SJCRH30 (cell line): Measurements from ENCODE around the gene DTX3L. TPM values are rescaled to one million over a fixed set of nuclear protein-coding genes. Genes with fewer than 3 reads are reported as not detected.
A peak's percentile ranks its signal among the peaks of the same experiment; 100 is the strongest.

ENCODE experiments used
- DNase-seq, 2 experiments: peaks; one replicate each; pipeline ENCODE4 v3.0.0-alpha.2; 2015 to 2020
- H3K27ac ChIP-seq: fragments of 250-450 bp; sonication (Bioruptor Pico); 2 replicates; pipeline ENCODE4 v1.5.1; 2020; ENCODE audit warnings: mild to moderate bottlenecking, moderate library complexity
- H3K27me3 ChIP-seq: fragments of 250-450 bp; sonication (Bioruptor Pico); 2 replicates; pipeline ENCODE4 v1.5.1; 2020; ENCODE audit warnings: mild to moderate bottlenecking, moderate library complexity
- H3K36me3 ChIP-seq: fragments of 250-450 bp; sonication (Bioruptor Pico); 2 replicates; pipeline ENCODE4 v1.5.1; 2020; ENCODE audit warnings: mild to moderate bottlenecking, moderate library complexity
- H3K4me1 ChIP-seq: fragments of 250-450 bp; sonication (Bioruptor Pico); 2 replicates; pipeline ENCODE4 v1.5.1; 2020; ENCODE audit warnings: mild to moderate bottlenecking, moderate library complexity
- H3K4me3 ChIP-seq: fragments of 250-450 bp; sonication (Bioruptor Pico); 2 replicates; pipeline ENCODE4 v1.5.1; 2020; ENCODE audit warnings: mild to moderate bottlenecking, moderate library complexity
- H3K9me3 ChIP-seq: fragments of 250-450 bp; sonication (Bioruptor Pico); replicated peaks from 2 replicates; pipeline ENCODE4 v1.5.1; 2020; ENCODE audit warnings: mild to moderate bottlenecking, moderate library complexity
- total RNA-seq: library from RNA; depleted of rRNA; stranded (reverse); fragments of >200 nt; shearing (Covaris generic); gene quantifications from 2 replicates; pipeline ENCODE4 v1.2.3, GENCODE V29; 2014; rRNA removed

The DTX3L gene
- 12.7 and 13.1 TPM in 2 replicates for total RNA-seq

- H3K4me1 ChIP-seq = peaks cover 15% of the 10 kb centered on the region
- peak; percentile 87 to 91 for DNase-seq
- 0 out of 2 replicates have a peak, but pooled peaks cover 4% of the 10 kb centered on the region for H3K36me3 ChIP-seq
- no peaks in the 10 kb centered on the region for H3K9me3 ChIP-seq
- no peaks in the 10 kb centered on the region for H3K27me3 ChIP-seq
- H3K4me3 ChIP-seq = peak within 1 kb of the TSS; percentile 85
- H3K27ac ChIP-seq = peak within 1 kb of the TSS; percentile 98
These were observed at the start of gene DTX3L, which contains the start of gene PARP9 for GRCh38 chr3:122564155-122564912. TSS of gene DTX3L (plus strand) at chr3:122564338. CDS start at chr3:122564427, 89 bp downstream. TSS of gene PARP9 (minus strand) at chr3:122564300. CDS start at chr3:122559620, 4,680 bp downstream.

GRCh38 chr3:122515020-122515468, 49.1 kb upstream of the DTX3L start:
- H3K27ac ChIP-seq = peak overlapping the region; percentile 95
- H3K9me3 ChIP-seq = no peaks in the 10 kb centered on the region
- peak overlapping the region; percentile 99 for H3K4me3 ChIP-seq
- DNase-seq = no peak
- no peaks in the 10 kb centered on the region for H3K27me3 ChIP-seq
- H3K36me3 ChIP-seq = peaks cover 5% of the 10 kb centered on the region
- 0 out of 2 replicates have a peak, but pooled peaks cover 5% of the 10 kb centered on the region for H3K4me1 ChIP-seq

- Histone ChIP-seq H3K36me3 (peaks cover 5% of the 10 kb centered on the region), H3K27ac (no peak overlapping the region), H3K9me3 (no peaks in the 10 kb centered on the region), H3K4me3 (no peak overlapping the region), H3K27me3 (no peaks in the 10 kb centered on the region), H3K4me1 (0 out of 2 replicates have a peak, but pooled peaks cover 5% of the 10 kb centered on the region)
- DNase-seq = no peak
These were observed 48.3 kb upstream of the DTX3L start for GRCh38 chr3:122515870-122516269.

- no peaks in the 10 kb centered on the region for H3K9me3 ChIP-seq
- no peak for DNase-seq
These were observed 47.2 kb upstream of the DTX3L start for GRCh38 chr3:122516846-122517360.

GRCh38 chr3:122519693-122520092, 44.4 kb upstream of the DTX3L start:
- Histone ChIP-seq H3K27ac (no peak overlapping the region), H3K9me3 (no peaks in the 10 kb centered on the region), H3K4me3 (no peak overlapping the region), H3K27me3 (no peaks in the 10 kb centered on the region), H3K4me1 (no peaks in the 10 kb centered on the region), H3K36me3 (no peaks in the 10 kb centered on the region)
- no peak for DNase-seq

More at GRCh38 chr3:122516846-122517360, 47.2 kb upstream of the DTX3L start:
- Histone ChIP-seq H3K36me3 (peaks cover 5% of the 10 kb centered on the region), H3K4me3 (no peak overlapping the region), H3K4me1 (0 out of 2 replicates have a peak, but pooled peaks cover 5% of the 10 kb centered on the region), H3K27me3 (no peaks in the 10 kb centered on the region), H3K27ac (no peak overlapping the region)

- Histone ChIP-seq H3K9me3 (no peaks in the 10 kb centered on the region), H3K27me3 (no peaks in the 10 kb centered on the region), H3K4me3 (no peak overlapping the region), H3K4me1 (no peaks in the 10 kb centered on the region), H3K27ac (no peak overlapping the region), H3K36me3 (no peaks in the 10 kb centered on the region)
- peak in 1 of 2 experiments; percentile 5 for DNase-seq
These were observed 43.3 kb upstream of the DTX3L start for GRCh38 chr3:122520861-122521260.

- Histone ChIP-seq H3K27ac (no peak overlapping the region), H3K4me1 (no peaks in the 10 kb centered on the region), H3K4me3 (no peak overlapping the region), H3K9me3 (no peaks in the 10 kb centered on the region), H3K27me3 (no peaks in the 10 kb centered on the region), H3K36me3 (no peaks in the 10 kb centered on the region)
- DNase-seq = no peak
These were observed 40.8 kb upstream of the DTX3L start for GRCh38 chr3:122523317-122523716.

- Histone ChIP-seq H3K4me1 (no peaks in the 10 kb centered on the region), H3K36me3 (no peaks in the 10 kb centered on the region), H3K9me3 (no peaks in the 10 kb centered on the region), H3K27me3 (no peaks in the 10 kb centered on the region), H3K4me3 (no peak overlapping the region), H3K27ac (no peak overlapping the region)
- no peak for DNase-seq
These were observed 34.0 kb upstream of the DTX3L start for GRCh38 chr3:122530164-122530563.

- Histone ChIP-seq H3K4me1 (no peaks in the 10 kb centered on the region), H3K9me3 (no peaks in the 10 kb centered on the region), H3K36me3 (no peaks in the 10 kb centered on the region), H3K27me3 (no peaks in the 10 kb centered on the region), H3K4me3 (no peak overlapping the region), H3K27ac (no peak overlapping the region)
- DNase-seq = no peak
These were observed 30.7 kb upstream of the DTX3L start for GRCh38 chr3:122533480-122533879.

- Histone ChIP-seq H3K27me3 (no peaks in the 10 kb centered on the region), H3K27ac (no peak overlapping the region), H3K4me3 (no peak overlapping the region), H3K4me1 (no peaks in the 10 kb centered on the region), H3K9me3 (no peaks in the 10 kb centered on the region), H3K36me3 (no peaks in the 10 kb centered on the region)
- DNase-seq = no peak
These were observed 30.2 kb upstream of the DTX3L start for GRCh38 chr3:122533931-122534334.

GRCh38 chr3:122535964-122536631, 28.0 kb upstream of the DTX3L start:
- no peaks in the 10 kb centered on the region for H3K27me3 ChIP-seq
- no peaks in the 10 kb centered on the region for H3K9me3 ChIP-seq
- no peaks in the 10 kb centered on the region for H3K4me1 ChIP-seq
- no peak overlapping the region for H3K27ac ChIP-seq
- H3K36me3 ChIP-seq = no peaks in the 10 kb centered on the region; the same call in 1 of the 2 replicates
- DNase-seq = no peak
- H3K4me3 ChIP-seq = no peak overlapping the region

GRCh38 chr3:122536632-122537001, 27.5 kb upstream of the DTX3L start:
- no peaks in the 10 kb centered on the region for H3K9me3 ChIP-seq
- H3K27ac ChIP-seq = no peak overlapping the region

GRCh38 chr3:122538956-122539490, 25.1 kb upstream of the DTX3L start:
- DNase-seq = no peak
- H3K27ac ChIP-seq = no peak overlapping the region
- no peaks in the 10 kb centered on the region for H3K4me1 ChIP-seq
- no peaks in the 10 kb centered on the region for H3K27me3 ChIP-seq
- H3K9me3 ChIP-seq = no peaks in the 10 kb centered on the region
- no peaks in the 10 kb centered on the region; the same call in 1 of the 2 replicates for H3K36me3 ChIP-seq
- H3K4me3 ChIP-seq = no peak overlapping the region

More at GRCh38 chr3:122536632-122537001, 27.5 kb upstream of the DTX3L start:
- no peak overlapping the region for H3K4me3 ChIP-seq
- DNase-seq = no peak
- no peaks in the 10 kb centered on the region; the same call in 1 of the 2 replicates for H3K36me3 ChIP-seq
- H3K4me1 ChIP-seq = no peaks in the 10 kb centered on the region
- H3K27me3 ChIP-seq = no peaks in the 10 kb centered on the region

- DNase-seq = no peak
- no peaks in the 10 kb centered on the region; the same call in 1 of the 2 replicates for H3K36me3 ChIP-seq
- H3K27me3 ChIP-seq = no peaks in the 10 kb centered on the region
These were observed 18.0 kb upstream of the DTX3L start for GRCh38 chr3:122546151-122546550.

GRCh38 chr3:122548076-122548475, 16.1 kb upstream of the DTX3L start:
- H3K4me1 ChIP-seq = no peaks in the 10 kb centered on the region
- H3K9me3 ChIP-seq = no peaks in the 10 kb centered on the region
- H3K4me3 ChIP-seq = no peak overlapping the region
- H3K36me3 ChIP-seq = no peaks in the 10 kb centered on the region; the same call in 1 of the 2 replicates
- no peak for DNase-seq
- no peaks in the 10 kb centered on the region for H3K27me3 ChIP-seq
- H3K27ac ChIP-seq = no peak overlapping the region

More at GRCh38 chr3:122546151-122546550, 18.0 kb upstream of the DTX3L start:
- Histone ChIP-seq H3K4me1 (no peaks in the 10 kb centered on the region), H3K27ac (no peak overlapping the region), H3K4me3 (no peak overlapping the region), H3K9me3 (no peaks in the 10 kb centered on the region)
